ENCODE results near the gene TRMT2A.

TRMT2A gene

DNA sequence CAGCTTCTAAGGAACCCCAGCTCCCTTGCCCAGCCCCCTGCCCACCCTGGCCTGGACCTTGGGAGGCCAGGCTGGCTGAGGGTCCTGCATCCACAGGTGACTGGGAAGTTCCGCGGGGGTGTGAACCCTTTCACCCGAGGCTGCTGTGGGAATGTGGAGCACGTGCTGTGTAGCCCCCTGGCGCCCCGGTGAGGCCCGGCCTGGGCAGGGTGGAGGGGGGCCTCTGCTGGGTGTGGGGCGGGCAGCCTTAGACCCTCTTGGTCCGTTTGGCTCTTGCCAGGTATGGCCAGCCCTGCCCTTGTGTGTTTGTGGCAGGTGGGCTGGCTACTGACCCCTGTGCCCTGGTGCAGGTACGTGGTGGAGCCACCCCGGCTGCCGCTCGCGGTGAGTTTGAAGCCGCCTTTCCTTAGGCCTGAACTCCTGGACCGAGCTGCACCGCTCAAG, 23.5 kb upstream of the TRMT2A start:
- no peak for ATAC-seq
- TF ChIP-seq TCF4 (CRISPR knock-in tag; IDR thresholded peaks at IDR 0.05; ENCODE audit: borderline replicate concordance), result no peak
- TF ChIP-seq PPARA (CRISPR knock-in tag; IDR thresholded peaks at IDR 0.05; ENCODE audit: borderline replicate concordance), result no peak
- no peak for TF ChIP-seq ESRRG (CRISPR knock-in tag; IDR thresholded peaks at IDR 0.05)
- TF ChIP-seq, protein P1, sequence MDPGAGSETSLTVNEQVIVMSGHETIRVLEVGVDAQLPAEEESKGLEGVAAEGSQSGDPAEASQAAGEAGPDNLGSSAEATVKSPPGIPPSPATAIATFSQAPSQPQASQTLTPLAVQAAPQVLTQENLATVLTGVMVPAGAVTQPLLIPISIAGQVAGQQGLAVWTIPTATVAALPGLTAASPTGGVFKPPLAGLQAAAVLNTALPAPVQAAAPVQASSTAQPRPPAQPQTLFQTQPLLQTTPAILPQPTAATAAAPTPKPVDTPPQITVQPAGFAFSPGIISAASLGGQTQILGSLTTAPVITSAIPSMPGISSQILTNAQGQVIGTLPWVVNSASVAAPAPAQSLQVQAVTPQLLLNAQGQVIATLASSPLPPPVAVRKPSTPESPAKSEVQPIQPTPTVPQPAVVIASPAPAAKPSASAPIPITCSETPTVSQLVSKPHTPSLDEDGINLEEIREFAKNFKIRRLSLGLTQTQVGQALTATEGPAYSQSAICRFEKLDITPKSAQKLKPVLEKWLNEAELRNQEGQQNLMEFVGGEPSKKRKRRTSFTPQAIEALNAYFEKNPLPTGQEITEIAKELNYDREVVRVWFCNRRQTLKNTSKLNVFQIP (CRISPR knock-in tag; IDR thresholded peaks at IDR 0.05; ENCODE audit: borderline replicate concordance, low read depth), result no peak
- TF ChIP-seq OSR1 (CRISPR knock-in tag; IDR thresholded peaks at IDR 0.05), result no peak
- TF ChIP-seq ZFP30 (CRISPR knock-in tag; IDR thresholded peaks at IDR 0.05), result no peak
- no peak for TF ChIP-seq TOX (CRISPR knock-in tag; IDR thresholded peaks at IDR 0.05; ENCODE audit: borderline replicate concordance)
- TF ChIP-seq, protein P2, sequence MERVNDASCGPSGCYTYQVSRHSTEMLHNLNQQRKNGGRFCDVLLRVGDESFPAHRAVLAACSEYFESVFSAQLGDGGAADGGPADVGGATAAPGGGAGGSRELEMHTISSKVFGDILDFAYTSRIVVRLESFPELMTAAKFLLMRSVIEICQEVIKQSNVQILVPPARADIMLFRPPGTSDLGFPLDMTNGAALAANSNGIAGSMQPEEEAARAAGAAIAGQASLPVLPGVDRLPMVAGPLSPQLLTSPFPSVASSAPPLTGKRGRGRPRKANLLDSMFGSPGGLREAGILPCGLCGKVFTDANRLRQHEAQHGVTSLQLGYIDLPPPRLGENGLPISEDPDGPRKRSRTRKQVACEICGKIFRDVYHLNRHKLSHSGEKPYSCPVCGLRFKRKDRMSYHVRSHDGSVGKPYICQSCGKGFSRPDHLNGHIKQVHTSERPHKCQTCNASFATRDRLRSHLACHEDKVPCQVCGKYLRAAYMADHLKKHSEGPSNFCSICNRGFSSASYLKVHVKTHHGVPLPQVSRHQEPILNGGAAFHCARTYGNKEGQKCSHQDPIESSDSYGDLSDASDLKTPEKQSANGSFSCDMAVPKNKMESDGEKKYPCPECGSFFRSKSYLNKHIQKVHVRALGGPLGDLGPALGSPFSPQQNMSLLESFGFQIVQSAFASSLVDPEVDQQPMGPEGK (CRISPR knock-in tag; IDR thresholded peaks at IDR 0.05; ENCODE audit: borderline replicate concordance), result no peak
- TF ChIP-seq, protein P3, sequence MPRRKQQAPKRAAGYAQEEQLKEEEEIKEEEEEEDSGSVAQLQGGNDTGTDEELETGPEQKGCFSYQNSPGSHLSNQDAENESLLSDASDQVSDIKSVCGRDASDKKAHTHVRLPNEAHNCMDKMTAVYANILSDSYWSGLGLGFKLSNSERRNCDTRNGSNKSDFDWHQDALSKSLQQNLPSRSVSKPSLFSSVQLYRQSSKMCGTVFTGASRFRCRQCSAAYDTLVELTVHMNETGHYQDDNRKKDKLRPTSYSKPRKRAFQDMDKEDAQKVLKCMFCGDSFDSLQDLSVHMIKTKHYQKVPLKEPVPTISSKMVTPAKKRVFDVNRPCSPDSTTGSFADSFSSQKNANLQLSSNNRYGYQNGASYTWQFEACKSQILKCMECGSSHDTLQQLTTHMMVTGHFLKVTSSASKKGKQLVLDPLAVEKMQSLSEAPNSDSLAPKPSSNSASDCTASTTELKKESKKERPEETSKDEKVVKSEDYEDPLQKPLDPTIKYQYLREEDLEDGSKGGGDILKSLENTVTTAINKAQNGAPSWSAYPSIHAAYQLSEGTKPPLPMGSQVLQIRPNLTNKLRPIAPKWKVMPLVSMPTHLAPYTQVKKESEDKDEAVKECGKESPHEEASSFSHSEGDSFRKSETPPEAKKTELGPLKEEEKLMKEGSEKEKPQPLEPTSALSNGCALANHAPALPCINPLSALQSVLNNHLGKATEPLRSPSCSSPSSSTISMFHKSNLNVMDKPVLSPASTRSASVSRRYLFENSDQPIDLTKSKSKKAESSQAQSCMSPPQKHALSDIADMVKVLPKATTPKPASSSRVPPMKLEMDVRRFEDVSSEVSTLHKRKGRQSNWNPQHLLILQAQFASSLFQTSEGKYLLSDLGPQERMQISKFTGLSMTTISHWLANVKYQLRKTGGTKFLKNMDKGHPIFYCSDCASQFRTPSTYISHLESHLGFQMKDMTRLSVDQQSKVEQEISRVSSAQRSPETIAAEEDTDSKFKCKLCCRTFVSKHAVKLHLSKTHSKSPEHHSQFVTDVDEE (CRISPR knock-in tag; IDR thresholded peaks at IDR 0.05), result no peak
- TF ChIP-seq ISL1 (CRISPR knock-in tag; IDR thresholded peaks at IDR 0.05), result no peak

DNA sequence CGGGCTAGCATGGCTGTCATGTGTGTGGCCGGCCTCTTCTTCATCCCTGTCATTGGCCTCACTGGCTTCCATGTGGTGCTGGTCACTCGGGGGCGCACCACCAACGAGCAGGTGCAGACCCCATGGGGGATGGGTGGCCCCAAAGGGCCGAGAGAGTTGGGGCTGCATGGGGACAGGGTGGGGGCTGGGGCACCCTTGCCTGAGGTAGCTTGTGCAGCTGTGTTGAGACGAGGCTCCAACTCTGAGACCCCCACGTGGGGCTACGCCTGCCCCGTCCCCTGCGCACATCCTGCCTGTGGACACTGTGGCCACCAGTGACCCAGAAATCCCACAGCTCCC, 23.1 kb upstream of the TRMT2A start:
- TF ChIP-seq SNAI2 (CRISPR knock-in tag; IDR thresholded peaks at IDR 0.05) (no peak), ZFP30 (CRISPR knock-in tag; IDR thresholded peaks at IDR 0.05) (no peak)
- ATAC-seq, result no peak

DNA sequence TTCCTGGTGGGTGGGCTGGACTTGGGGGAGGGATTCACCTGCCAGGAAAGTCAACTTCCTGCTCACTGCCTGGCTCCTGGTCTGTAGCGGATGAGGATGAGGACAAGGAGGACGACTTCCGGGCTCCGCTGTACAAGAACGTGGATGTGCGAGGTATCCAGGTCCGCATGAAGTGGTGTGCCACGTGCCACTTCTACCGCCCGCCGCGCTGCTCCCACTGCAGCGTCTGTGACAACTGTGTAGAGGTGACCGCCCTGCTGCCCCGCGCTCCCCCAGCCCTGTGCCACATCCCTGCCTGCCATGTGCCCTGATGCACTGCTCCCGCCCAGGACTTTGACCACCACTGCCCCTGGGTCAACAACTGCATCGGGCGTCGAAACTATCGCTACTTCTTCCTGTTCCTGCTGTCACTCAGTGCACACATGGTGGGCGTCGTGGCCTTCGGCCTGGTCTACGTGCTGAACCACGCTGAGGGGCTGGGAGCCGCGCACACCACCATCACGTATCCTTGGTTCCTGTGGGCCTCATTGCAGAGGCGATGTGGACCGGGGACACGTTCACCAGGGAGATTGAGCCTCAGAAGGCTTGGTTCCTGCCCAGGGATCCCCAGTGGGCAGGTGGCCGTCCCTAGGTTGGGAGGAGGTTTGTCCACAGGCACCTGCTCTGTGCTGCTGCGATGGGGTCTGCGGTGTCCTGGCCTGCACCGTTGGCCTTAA, 22.5 kb upstream of the TRMT2A start:
- no peak for TF ChIP-seq TCF4 (CRISPR knock-in tag; IDR thresholded peaks at IDR 0.05; ENCODE audit: borderline replicate concordance)
- ATAC-seq, result no peak

DNA sequence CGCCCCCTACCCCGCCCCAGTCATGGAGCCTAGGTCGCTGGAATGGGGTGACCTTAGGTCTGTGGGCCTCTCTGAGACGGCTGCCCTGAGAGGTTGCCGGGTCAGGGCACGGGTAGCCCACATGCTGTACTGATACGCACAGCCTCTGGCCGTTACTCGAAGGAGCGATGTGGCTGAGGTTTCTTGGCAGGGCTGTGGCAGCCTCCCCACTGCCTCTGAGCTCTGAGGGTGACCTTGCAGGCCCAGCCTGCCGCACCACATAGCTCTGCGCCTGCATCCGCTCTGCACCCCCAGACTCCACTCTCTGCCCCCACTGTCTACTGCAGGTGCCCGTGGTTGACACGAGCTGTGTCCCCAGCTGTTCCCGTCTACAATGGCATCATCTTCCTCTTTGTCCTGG, 21.8 kb upstream of the TRMT2A start:
- ATAC-seq, result no peak
- TF ChIP-seq, protein P1 (CRISPR knock-in tag; IDR thresholded peaks at IDR 0.05; ENCODE audit: borderline replicate concordance, low read depth), result no peak
- TF ChIP-seq, protein P4, sequence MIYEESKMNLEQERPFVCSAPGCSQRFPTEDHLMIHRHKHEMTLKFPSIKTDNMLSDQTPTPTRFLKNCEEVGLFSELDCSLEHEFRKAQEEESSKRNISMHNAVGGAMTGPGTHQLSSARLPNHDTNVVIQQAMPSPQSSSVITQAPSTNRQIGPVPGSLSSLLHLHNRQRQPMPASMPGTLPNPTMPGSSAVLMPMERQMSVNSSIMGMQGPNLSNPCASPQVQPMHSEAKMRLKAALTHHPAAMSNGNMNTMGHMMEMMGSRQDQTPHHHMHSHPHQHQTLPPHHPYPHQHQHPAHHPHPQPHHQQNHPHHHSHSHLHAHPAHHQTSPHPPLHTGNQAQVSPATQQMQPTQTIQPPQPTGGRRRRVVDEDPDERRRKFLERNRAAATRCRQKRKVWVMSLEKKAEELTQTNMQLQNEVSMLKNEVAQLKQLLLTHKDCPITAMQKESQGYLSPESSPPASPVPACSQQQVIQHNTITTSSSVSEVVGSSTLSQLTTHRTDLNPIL (CRISPR knock-in tag; IDR thresholded peaks at IDR 0.05; ENCODE audit: low read depth), result no peak
- TF ChIP-seq ZFP3 (CRISPR knock-in tag; IDR thresholded peaks at IDR 0.05), result no peak
- no peak for TF ChIP-seq PPARA (CRISPR knock-in tag; IDR thresholded peaks at IDR 0.05; ENCODE audit: borderline replicate concordance)
- TF ChIP-seq SNAI2 (CRISPR knock-in tag; IDR thresholded peaks at IDR 0.05), result no peak

DNA sequence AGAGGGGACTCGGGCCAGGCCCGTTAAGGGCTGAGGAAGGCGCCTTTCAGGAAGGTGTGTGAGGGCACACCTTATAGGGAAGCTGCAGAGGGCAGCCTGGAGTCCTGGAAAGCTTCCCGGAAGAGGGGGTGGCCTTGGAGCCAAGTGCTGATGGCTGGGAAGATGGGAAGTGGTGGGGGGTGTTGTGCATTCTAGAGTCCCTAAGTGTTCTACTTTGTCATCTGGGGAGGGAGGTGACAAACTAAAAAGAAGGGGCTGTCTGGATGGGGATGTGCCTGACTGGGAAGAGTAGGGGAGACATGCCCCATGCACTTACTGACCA, 21.4 kb upstream of the TRMT2A start:
- no peak for ATAC-seq
- TF ChIP-seq GLIS3 (CRISPR knock-in tag; IDR thresholded peaks at IDR 0.05), result no peak
- TF ChIP-seq TOX (CRISPR knock-in tag; IDR thresholded peaks at IDR 0.05; ENCODE audit: borderline replicate concordance), result no peak
- TF ChIP-seq RARB (CRISPR knock-in tag; IDR thresholded peaks at IDR 0.05), result no peak
- TF ChIP-seq, protein P1 (CRISPR knock-in tag; IDR thresholded peaks at IDR 0.05; ENCODE audit: borderline replicate concordance, low read depth), result no peak
- TF ChIP-seq, protein P3 (CRISPR knock-in tag; IDR thresholded peaks at IDR 0.05), result no peak
- TF ChIP-seq ZNF70 (CRISPR knock-in tag; IDR thresholded peaks at IDR 0.05), result no peak
- TF ChIP-seq ESRRG (CRISPR knock-in tag; IDR thresholded peaks at IDR 0.05), result no peak
- TF ChIP-seq OSR1 (CRISPR knock-in tag; IDR thresholded peaks at IDR 0.05), result no peak
- TF ChIP-seq, protein P5, sequence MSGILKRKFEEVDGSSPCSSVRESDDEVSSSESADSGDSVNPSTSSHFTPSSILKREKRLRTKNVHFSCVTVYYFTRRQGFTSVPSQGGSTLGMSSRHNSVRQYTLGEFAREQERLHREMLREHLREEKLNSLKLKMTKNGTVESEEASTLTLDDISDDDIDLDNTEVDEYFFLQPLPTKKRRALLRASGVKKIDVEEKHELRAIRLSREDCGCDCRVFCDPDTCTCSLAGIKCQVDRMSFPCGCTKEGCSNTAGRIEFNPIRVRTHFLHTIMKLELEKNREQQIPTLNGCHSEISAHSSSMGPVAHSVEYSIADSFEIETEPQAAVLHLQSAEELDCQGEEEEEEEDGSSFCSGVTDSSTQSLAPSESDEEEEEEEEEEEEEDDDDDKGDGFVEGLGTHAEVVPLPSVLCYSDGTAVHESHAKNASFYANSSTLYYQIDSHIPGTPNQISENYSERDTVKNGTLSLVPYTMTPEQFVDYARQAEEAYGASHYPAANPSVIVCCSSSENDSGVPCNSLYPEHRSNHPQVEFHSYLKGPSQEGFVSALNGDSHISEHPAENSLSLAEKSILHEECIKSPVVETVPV (CRISPR knock-in tag; IDR thresholded peaks at IDR 0.05), result no peak
- TF ChIP-seq ZFP3 (CRISPR knock-in tag; IDR thresholded peaks at IDR 0.05), result no peak
